ENCODE data around the gene HACL1. TPM values are rescaled to one million over a fixed set of nuclear protein-coding genes. Genes with fewer than 3 reads are reported as not detected.

HACL1 gene
- total RNA-seq, 1 experiment from 2014 or later, result 20.5 TPM

- no peaks in the 10 kb centered on the region for H3K36me3 ChIP-seq (ENCODE audit: control insufficient read depth in 1 of 2, insufficient read depth in 2 of 2, low read length in 2 of 2)
- no TSS peak for BruUV-seq (replicated peaks)
- no peaks in the 10 kb centered on the region for H3K4me1 ChIP-seq (ENCODE audit: control insufficient read depth in 1 of 2, insufficient read depth in 2 of 2, low read length in 2 of 2)
- no peaks in the 10 kb centered on the region for H3K9me2 ChIP-seq (ENCODE audit: insufficient read depth)
- no peaks in the 10 kb centered on the region for H3K27me3 ChIP-seq (ENCODE audit: insufficient read depth, low read length)
- no peak overlapping the region for H2AFZ ChIP-seq (ENCODE audit: low read depth, low read length, poor library complexity, severe bottlenecking)
- POLR2A ChIA-PET, result no interaction called here
- H3K4me2 ChIP-seq (ENCODE audit: low read length), result no peak overlapping the region
- CTCF ChIA-PET, result no interaction called here
- DNase-seq (ENCODE audit: low read depth, low spot score) (no peak), ATAC-seq (no peak)
- intact Hi-C loops (cut with micrococcal nuclease), result no loop called here
- no peaks in the 10 kb centered on the region for H4K20me1 ChIP-seq (ENCODE audit: insufficient read depth)
- H3K9me3 ChIP-seq (ENCODE audit: control insufficient read depth in 1 of 2, insufficient read depth in 1 of 2, low read depth in 1 of 2, low read length in 2 of 2), result no peaks in the 10 kb centered on the region
- RAD21 ChIA-PET (ENCODE audit: low non-redundant PET in 1 of 2, low total read pairs in 2 of 2, uncharacterized antibody in 2 of 2, unreplicated experiment in 2 of 2), result no interaction called here
- H3K79me2 ChIP-seq (ENCODE audit: insufficient read depth, low read length), result no peaks in the 10 kb centered on the region
- no peak overlapping the region for H3K4me3 ChIP-seq (replicated peaks in 1 of 2; ENCODE audit: low read depth in 1 of 2, low read length in 2 of 2)
- TF ChIP-seq MAX (IDR thresholded peaks at IDR 0.05) (no peak), SP1 (IDR thresholded peaks at IDR 0.05; ENCODE audit: low read depth) (no peak)
- TF ChIP-seq, protein P1, sequence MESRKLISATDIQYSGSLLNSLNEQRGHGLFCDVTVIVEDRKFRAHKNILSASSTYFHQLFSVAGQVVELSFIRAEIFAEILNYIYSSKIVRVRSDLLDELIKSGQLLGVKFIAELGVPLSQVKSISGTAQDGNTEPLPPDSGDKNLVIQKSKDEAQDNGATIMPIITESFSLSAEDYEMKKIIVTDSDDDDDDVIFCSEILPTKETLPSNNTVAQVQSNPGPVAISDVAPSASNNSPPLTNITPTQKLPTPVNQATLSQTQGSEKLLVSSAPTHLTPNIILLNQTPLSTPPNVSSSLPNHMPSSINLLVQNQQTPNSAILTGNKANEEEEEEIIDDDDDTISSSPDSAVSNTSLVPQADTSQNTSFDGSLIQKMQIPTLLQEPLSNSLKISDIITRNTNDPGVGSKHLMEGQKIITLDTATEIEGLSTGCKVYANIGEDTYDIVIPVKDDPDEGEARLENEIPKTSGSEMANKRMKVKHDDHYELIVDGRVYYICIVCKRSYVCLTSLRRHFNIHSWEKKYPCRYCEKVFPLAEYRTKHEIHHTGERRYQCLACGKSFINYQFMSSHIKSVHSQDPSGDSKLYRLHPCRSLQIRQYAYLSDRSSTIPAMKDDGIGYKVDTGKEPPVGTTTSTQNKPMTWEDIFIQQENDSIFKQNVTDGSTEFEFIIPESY (IDR thresholded peaks at IDR 0.05; ENCODE audit: extremely low read depth, insufficient replicate concordance, low read length), result no peak
- H3K9ac ChIP-seq (ENCODE audit: low read length), result no peak overlapping the region
- H3K27ac ChIP-seq (ENCODE audit: low read depth, low read length), result no peak overlapping the region
Measured at GRCh38 chr3:15523660-15524417, 77.5 kb downstream of the HACL1 start.

DNA sequence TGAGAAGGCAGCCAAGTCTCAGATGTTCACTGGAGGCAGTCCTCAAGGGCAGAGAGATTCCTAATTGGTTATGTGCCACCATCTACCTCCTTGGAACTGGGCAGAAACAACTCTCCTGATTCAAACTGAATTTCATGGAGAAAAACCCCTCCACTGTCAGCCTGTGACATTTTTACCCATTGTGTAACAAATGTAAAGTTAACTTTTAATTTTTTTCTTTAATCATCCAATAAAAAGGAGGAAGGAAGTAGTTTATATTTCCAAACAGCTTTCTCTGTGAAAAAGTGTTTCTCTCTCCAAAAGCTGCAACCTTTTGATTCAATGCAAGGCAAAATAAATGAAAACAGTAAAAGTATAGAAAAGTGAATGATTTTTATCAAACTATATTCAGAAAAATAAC, 79.4 kb downstream of the HACL1 start:
- intact Hi-C loops (cut with micrococcal nuclease), result no loop called here
- Histone ChIP-seq H3K27me3 (ENCODE audit: insufficient read depth, low read length) (no peaks in the 10 kb centered on the region), H4K20me1 (ENCODE audit: insufficient read depth) (no peaks in the 10 kb centered on the region), H3K79me2 (ENCODE audit: insufficient read depth, low read length) (no peaks in the 10 kb centered on the region), H2AFZ (ENCODE audit: low read depth, low read length, poor library complexity, severe bottlenecking) (no peak overlapping the region), H3K4me2 (ENCODE audit: low read length) (no peak overlapping the region), H3K27ac (ENCODE audit: low read depth, low read length) (no peak overlapping the region), H3K4me3 (replicated peaks in 1 of 2; ENCODE audit: low read depth in 1 of 2, low read length in 2 of 2) (no peak overlapping the region), H3K36me3 (ENCODE audit: control insufficient read depth in 1 of 2, insufficient read depth in 2 of 2, low read length in 2 of 2) (no peaks in the 10 kb centered on the region), H3K9me2 (ENCODE audit: insufficient read depth) (no peaks in the 10 kb centered on the region), H3K9ac (ENCODE audit: low read length) (no peak overlapping the region), H3K9me3 (ENCODE audit: control insufficient read depth in 1 of 2, insufficient read depth in 1 of 2, low read depth in 1 of 2, low read length in 2 of 2) (no peaks in the 10 kb centered on the region), H3K4me1 (ENCODE audit: control insufficient read depth in 1 of 2, insufficient read depth in 2 of 2, low read length in 2 of 2) (no peaks in the 10 kb centered on the region)
- ATAC-seq (no peak), DNase-seq (ENCODE audit: low read depth, low spot score) (no peak)
- BruUV-seq (replicated peaks), result no TSS peak
- ChIA-PET RAD21 (ENCODE audit: low non-redundant PET in 1 of 2, low total read pairs in 2 of 2, uncharacterized antibody in 2 of 2, unreplicated experiment in 2 of 2) (no interaction called here), POLR2A (no interaction called here), CTCF (no interaction called here)
- TF ChIP-seq EGR1 (IDR thresholded peaks at IDR 0.05; ENCODE audit: low read depth) (no peak), RAD21 (IDR thresholded peaks at IDR 0.05; ENCODE audit: low read depth) (no peak), JUND (IDR thresholded peaks at IDR 0.05) (no peak), MAX (IDR thresholded peaks at IDR 0.05) (no peak), ZFX (IDR thresholded peaks at IDR 0.05) (no peak), ZNF274 (IDR thresholded peaks at IDR 0.05; ENCODE audit: low read depth, low read length) (no peak), CEBPB (IDR thresholded peaks at IDR 0.05; ENCODE audit: low read depth) (no peak), SIN3A (IDR thresholded peaks at IDR 0.05; ENCODE audit: low read depth) (no peak)
- TF ChIP-seq, protein P2, sequence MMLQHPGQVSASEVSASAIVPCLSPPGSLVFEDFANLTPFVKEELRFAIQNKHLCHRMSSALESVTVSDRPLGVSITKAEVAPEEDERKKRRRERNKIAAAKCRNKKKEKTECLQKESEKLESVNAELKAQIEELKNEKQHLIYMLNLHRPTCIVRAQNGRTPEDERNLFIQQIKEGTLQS (IDR thresholded peaks at IDR 0.05), result no peak
- TF ChIP-seq, protein P3, sequence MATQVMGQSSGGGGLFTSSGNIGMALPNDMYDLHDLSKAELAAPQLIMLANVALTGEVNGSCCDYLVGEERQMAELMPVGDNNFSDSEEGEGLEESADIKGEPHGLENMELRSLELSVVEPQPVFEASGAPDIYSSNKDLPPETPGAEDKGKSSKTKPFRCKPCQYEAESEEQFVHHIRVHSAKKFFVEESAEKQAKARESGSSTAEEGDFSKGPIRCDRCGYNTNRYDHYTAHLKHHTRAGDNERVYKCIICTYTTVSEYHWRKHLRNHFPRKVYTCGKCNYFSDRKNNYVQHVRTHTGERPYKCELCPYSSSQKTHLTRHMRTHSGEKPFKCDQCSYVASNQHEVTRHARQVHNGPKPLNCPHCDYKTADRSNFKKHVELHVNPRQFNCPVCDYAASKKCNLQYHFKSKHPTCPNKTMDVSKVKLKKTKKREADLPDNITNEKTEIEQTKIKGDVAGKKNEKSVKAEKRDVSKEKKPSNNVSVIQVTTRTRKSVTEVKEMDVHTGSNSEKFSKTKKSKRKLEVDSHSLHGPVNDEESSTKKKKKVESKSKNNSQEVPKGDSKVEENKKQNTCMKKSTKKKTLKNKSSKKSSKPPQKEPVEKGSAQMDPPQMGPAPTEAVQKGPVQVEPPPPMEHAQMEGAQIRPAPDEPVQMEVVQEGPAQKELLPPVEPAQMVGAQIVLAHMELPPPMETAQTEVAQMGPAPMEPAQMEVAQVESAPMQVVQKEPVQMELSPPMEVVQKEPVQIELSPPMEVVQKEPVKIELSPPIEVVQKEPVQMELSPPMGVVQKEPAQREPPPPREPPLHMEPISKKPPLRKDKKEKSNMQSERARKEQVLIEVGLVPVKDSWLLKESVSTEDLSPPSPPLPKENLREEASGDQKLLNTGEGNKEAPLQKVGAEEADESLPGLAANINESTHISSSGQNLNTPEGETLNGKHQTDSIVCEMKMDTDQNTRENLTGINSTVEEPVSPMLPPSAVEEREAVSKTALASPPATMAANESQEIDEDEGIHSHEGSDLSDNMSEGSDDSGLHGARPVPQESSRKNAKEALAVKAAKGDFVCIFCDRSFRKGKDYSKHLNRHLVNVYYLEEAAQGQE (IDR thresholded peaks at IDR 0.05; ENCODE audit: low read depth), result no peak
